ENCODE data around the gene FBF1. TPM values are rescaled to one million over a fixed set of nuclear protein-coding genes. Genes with fewer than 3 reads are reported as not detected.
A peak's percentile ranks its signal among the peaks of the same experiment; 100 is the strongest.

FBF1 gene, protein sequence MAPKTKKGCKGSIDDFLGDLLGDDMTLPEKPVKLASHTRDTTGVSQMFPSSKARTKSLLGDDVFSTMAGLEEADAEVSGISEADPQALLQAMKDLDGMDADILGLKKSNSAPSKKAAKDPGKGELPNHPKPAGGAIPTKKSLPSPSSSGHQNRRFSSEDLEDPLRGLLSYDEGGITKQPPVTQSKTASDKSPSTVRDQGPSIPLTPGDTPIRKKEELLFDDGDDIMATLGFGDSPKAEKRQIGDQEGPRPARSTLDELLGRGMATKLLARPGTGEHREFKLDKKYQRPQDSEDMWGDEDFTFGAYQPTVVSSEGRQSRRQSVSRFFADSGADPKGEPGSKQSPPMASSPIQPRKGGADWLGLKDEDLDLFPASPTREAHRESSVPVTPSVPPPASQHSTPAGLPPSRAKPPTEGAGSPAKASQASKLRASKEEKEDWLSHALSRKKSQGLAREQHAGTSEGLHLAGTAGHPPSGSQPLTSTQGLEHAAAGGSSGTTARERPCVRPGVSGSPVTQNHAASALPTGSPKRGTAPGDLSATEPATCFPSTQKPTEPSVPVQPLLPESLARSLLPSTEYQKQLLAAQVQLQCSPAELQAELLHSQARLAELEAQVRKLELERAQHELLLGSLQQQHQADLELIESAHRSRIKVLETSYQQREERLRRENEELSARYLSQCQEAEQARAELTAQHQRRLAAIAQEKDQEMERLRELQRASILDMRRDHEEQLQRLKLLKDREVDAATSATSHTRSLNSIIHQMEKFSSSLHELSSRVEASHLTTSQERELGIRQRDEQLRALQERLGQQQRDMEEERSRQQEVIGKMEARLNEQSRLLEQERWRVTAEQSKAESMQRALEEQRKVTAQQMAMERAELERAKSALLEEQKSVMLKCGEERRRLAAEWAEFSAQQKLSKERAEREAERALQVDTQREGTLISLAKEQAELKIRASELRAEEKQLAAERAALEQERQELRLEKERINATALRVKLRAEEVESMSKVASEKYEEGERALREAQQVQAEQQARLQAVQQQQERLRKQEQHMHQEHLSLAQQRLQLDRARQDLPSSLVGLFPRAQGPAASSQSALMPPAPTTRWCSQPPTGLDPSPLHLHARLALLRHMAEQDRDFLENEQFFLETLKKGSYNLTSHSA
- polyA plus RNA-seq (2013, experiment 1 of 2) = 1.8 TPM
- polyA plus RNA-seq (2013, experiment 2 of 2) = 1.6 TPM

DNA sequence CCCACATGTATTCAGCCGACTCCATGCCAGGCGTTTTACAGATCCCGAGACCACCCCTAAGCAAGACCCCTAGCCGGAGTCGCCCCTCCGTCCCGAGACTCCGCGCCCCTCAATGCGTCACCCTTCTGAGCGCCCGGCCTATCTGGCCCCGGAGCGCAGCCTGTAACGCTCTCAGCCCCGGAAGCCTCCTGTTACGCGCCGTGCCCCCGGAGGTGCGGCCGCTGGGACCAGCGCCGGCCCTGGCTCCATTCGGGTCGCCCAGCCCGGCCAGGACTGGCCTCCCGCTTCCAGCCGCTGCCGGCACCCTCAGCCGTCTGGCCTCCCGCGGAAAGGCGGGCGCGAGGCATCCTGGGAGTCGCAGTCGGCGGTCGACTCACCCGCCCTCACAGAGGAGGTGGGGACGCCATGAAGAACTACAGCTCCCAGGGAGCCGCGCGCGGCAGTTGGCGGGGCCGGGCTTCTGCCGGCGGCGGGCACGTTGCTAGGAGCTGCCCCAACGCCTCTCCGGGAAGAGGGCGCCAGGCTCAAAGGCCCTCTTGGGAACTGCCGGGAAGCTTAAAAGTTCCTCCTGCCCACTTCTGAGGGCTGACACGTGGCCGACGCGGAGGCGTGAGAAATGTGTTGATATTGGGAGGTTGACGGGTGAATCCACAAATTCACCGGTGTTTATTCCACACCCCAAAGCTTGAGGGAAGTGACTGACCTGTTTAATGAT lies at the start of gene FBF1:
Gene FBF1 (minus strand): TSS at position 316 of the 715 bp plus-strand sequence. CDS start 2,893 bp downstream, outside the sequence.
- Histone ChIP-seq H3K23ac (ENCODE audit: low read length in 2 of 2) (no peak within 1 kb of the TSS), H3K4ac (ENCODE audit: low read depth in 1 of 2, low read length in 2 of 2) (peak within 1 kb of the TSS in 1 of 2 experiments; percentile 47), H3K4me3 (ENCODE audit: insufficient read depth in 1 of 2, low read depth in 1 of 2, low read length in 2 of 2) (peak within 1 kb of the TSS; percentile 86 to 96), H3K18ac (ENCODE audit: low read depth in 1 of 2, low read length in 2 of 2) (peak within 1 kb of the TSS; percentile 73 to 97), H2BK120ac (ENCODE audit: low read depth, low read length) (no peak within 1 kb of the TSS), H2AFZ (ENCODE audit: low read depth, low read length) (peak within 1 kb of the TSS; percentile 97), H4K91ac (ENCODE audit: low read length) (peak within 1 kb of the TSS; percentile 34), H3K9ac (ENCODE audit: low read length) (peak within 1 kb of the TSS; percentile 97), H3K9me3 (ENCODE audit: control insufficient read depth, low read length) (no peaks in the 10 kb centered on the region), H2AK5ac (ENCODE audit: low read length, severe bottlenecking) (no peak within 1 kb of the TSS), H2BK5ac (ENCODE audit: low read depth, low read length, poor library complexity, severe bottlenecking) (peak within 1 kb of the TSS; percentile 73), H3K27ac (ENCODE audit: low read length, poor library complexity, severe bottlenecking) (no peak within 1 kb of the TSS), H3K4me1 (ENCODE audit: control insufficient read depth, insufficient read depth, low read depth, low read length) (peaks cover 5% of the 10 kb centered on the region), H3K4me2 (ENCODE audit: low read length, poor library complexity, severe bottlenecking) (peak within 1 kb of the TSS; percentile 69), H3K14ac (ENCODE audit: low read length in 2 of 2) (peak within 1 kb of the TSS in 1 of 2 experiments; percentile 93), H4K8ac (ENCODE audit: low read length) (peak within 1 kb of the TSS; percentile 70), H2BK15ac (ENCODE audit: low read depth, poor library complexity, severe bottlenecking) (no peak within 1 kb of the TSS), H2BK12ac (ENCODE audit: low read length in 2 of 2) (peak within 1 kb of the TSS in 1 of 2 experiments; percentile 11), H3K27me3 (ENCODE audit: control insufficient read depth in 1 of 2, insufficient read depth in 1 of 2, low read length in 2 of 2) (no peaks in the 10 kb centered on the region), H3K79me1 (replicated peaks; ENCODE audit: low read length, poor library complexity, severe bottlenecking) (peaks cover 6% of the 10 kb centered on the region), H3K36me3 (ENCODE audit: control insufficient read depth in 1 of 2, insufficient read depth in 2 of 2, low read depth in 1 of 2, low read length in 2 of 2) (peaks cover 11 to 29% of the 10 kb centered on the region in 2 experiments)
- peak; percentile 96 for DNase-seq
- WGBS = under 1% methylated on average over 57 of the region's 63 CpGs

DNA sequence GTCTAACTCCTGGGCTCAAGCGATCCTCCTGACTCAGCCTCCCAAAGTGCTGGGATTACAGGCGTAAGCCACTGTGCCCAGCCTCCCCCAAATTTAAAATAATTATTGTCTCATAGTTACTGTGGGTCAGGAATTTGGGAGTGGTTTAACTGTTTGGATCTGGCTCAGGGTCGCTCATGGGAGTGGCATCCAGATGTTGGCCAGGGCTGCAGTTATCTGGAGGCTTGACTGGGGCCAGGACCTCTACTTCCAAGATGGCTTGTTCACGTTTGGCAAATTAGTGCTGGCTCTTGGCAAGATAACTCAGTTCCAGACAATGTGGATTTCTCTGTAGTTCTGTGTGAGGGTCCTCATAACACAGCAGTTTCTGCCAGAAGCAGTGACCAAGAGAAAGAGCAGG lies 46.2 kb upstream of the FBF1 start:
- Histone ChIP-seq H2BK15ac (ENCODE audit: low read depth, poor library complexity, severe bottlenecking) (no peak overlapping the region), H4K8ac (ENCODE audit: low read length) (no peak overlapping the region), H3K4me1 (ENCODE audit: control insufficient read depth, insufficient read depth, low read depth, low read length) (peaks cover 2% of the 10 kb centered on the region), H3K27me3 (ENCODE audit: control insufficient read depth in 1 of 2, insufficient read depth in 1 of 2, low read length in 2 of 2) (no peaks in the 10 kb centered on the region), H2BK5ac (ENCODE audit: low read depth, low read length, poor library complexity, severe bottlenecking) (no peak overlapping the region), H3K79me1 (replicated peaks; ENCODE audit: low read length, poor library complexity, severe bottlenecking) (peaks cover 9% of the 10 kb centered on the region), H3K23ac (ENCODE audit: low read length in 2 of 2) (no peak overlapping the region), H2BK120ac (ENCODE audit: low read depth, low read length) (no peak overlapping the region), H3K18ac (ENCODE audit: low read depth in 1 of 2, low read length in 2 of 2) (no peak overlapping the region), H4K91ac (ENCODE audit: low read length) (no peak overlapping the region), H2AK5ac (ENCODE audit: low read length, severe bottlenecking) (no peak overlapping the region), H3K4me2 (ENCODE audit: low read length, poor library complexity, severe bottlenecking) (no peak overlapping the region), H3K36me3 (ENCODE audit: control insufficient read depth in 1 of 2, insufficient read depth in 2 of 2, low read depth in 1 of 2, low read length in 2 of 2) (peaks cover 7 to 8% of the 10 kb centered on the region in 2 experiments), H3K9me3 (ENCODE audit: control insufficient read depth, low read length) (no peaks in the 10 kb centered on the region), H3K4ac (ENCODE audit: low read depth in 1 of 2, low read length in 2 of 2) (no peak overlapping the region), H3K4me3 (ENCODE audit: insufficient read depth in 1 of 2, low read depth in 1 of 2, low read length in 2 of 2) (no peak overlapping the region), H3K9ac (ENCODE audit: low read length) (no peak overlapping the region), H3K14ac (ENCODE audit: low read length in 2 of 2) (no peak overlapping the region), H2BK12ac (ENCODE audit: low read length in 2 of 2) (no peak overlapping the region), H2AFZ (ENCODE audit: low read depth, low read length) (no peak overlapping the region), H3K27ac (ENCODE audit: low read length, poor library complexity, severe bottlenecking) (no peak overlapping the region)
- no peak for DNase-seq
- 91% methylated on average over 2 of the region's 4 CpGs for WGBS

DNA sequence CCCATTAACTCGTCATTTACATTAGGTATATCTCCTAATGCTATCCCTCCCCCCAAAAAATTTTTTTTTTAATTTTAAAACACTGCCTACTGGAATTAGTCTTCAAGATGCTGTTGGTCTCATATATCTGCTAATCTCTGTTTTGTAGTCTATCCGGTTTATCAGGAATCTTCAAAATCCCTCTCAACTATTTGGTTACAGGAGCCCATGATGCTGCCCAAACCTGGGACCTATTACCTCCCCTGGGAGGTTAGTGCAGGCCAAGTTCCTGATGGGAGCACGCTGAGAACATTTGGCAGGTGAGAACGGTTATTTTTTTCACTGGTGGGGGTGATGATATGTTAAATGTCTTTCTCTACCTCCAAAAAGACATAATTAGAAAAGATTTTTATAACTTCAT lies 45.1 kb upstream of the FBF1 start:
- peaks cover 0 to 2% of the 10 kb centered on the region in 2 experiments for H3K36me3 ChIP-seq (ENCODE audit: control insufficient read depth in 1 of 2, insufficient read depth in 2 of 2, low read depth in 1 of 2, low read length in 2 of 2)
- H2AFZ ChIP-seq (ENCODE audit: low read depth, low read length) = no peak overlapping the region
- no peak overlapping the region for H3K23ac ChIP-seq (ENCODE audit: low read length in 2 of 2)
- no peak overlapping the region for H3K27ac ChIP-seq (ENCODE audit: low read length, poor library complexity, severe bottlenecking)
- no peak overlapping the region for H2BK12ac ChIP-seq (ENCODE audit: low read length in 2 of 2)
- DNase-seq = no peak
- no peak overlapping the region for H2AK5ac ChIP-seq (ENCODE audit: low read length, severe bottlenecking)
- H3K9me3 ChIP-seq (ENCODE audit: control insufficient read depth, low read length) = no peaks in the 10 kb centered on the region
- H3K4ac ChIP-seq (ENCODE audit: low read depth in 1 of 2, low read length in 2 of 2) = no peak overlapping the region
- H3K9ac ChIP-seq (ENCODE audit: low read length) = no peak overlapping the region
- H3K79me1 ChIP-seq (replicated peaks; ENCODE audit: low read length, poor library complexity, severe bottlenecking) = peaks cover 9% of the 10 kb centered on the region
- H3K4me2 ChIP-seq (ENCODE audit: low read length, poor library complexity, severe bottlenecking) = no peak overlapping the region
- H4K91ac ChIP-seq (ENCODE audit: low read length) = no peak overlapping the region
- no peak overlapping the region for H2BK5ac ChIP-seq (ENCODE audit: low read depth, low read length, poor library complexity, severe bottlenecking)
- 90% methylated on average over 1 of the region's 4 CpGs for whole genome bisulfite sequencing
- no peak overlapping the region for H2BK15ac ChIP-seq (ENCODE audit: low read depth, poor library complexity, severe bottlenecking)
- no peak overlapping the region for H2BK120ac ChIP-seq (ENCODE audit: low read depth, low read length)
- no peak overlapping the region for H4K8ac ChIP-seq (ENCODE audit: low read length)
- H3K27me3 ChIP-seq (ENCODE audit: control insufficient read depth in 1 of 2, insufficient read depth in 1 of 2, low read length in 2 of 2) = no peaks in the 10 kb centered on the region
- no peak overlapping the region for H3K18ac ChIP-seq (ENCODE audit: low read depth in 1 of 2, low read length in 2 of 2)
- H3K4me3 ChIP-seq (ENCODE audit: insufficient read depth in 1 of 2, low read depth in 1 of 2, low read length in 2 of 2) = no peak overlapping the region
- H3K4me1 ChIP-seq (ENCODE audit: control insufficient read depth, insufficient read depth, low read depth, low read length) = peaks cover 2% of the 10 kb centered on the region
- H3K14ac ChIP-seq (ENCODE audit: low read length in 2 of 2) = no peak overlapping the region

All from mesenchymal stem cell (in vitro differentiated cells and primary cell).